Endodermal cell (in vitro differentiated cells): ENCODE results near the gene SLC52A1. TPM values are rescaled to one million over a fixed set of nuclear protein-coding genes. Genes with fewer than 3 reads are reported as not detected.

ENCODE experiments used
- DNase-seq: peaks from one replicate; pipeline ENCODE4 v3.0.0-alpha.2; 2017
- H3K27ac ChIP-seq: 2 replicates; pipeline ENCODE4 v1.5.1; 2013; ENCODE audit warnings: mild to moderate bottlenecking, low read depth, low read length, moderate library complexity
- H3K27me3 ChIP-seq: 2 replicates; pipeline ENCODE4 v1.6.1; 2013; ENCODE audit warnings: mild to moderate bottlenecking, low read length, moderate library complexity; ENCODE audit not compliant: insufficient read depth, control insufficient read depth, poor library complexity, severe bottlenecking
- H3K36me3 ChIP-seq: 2 replicates; pipeline ENCODE4 v1.7.0; 2013; ENCODE audit warnings: mild to moderate bottlenecking, low read length, moderate library complexity; ENCODE audit not compliant: control insufficient read depth, insufficient read depth
- H3K4me1 ChIP-seq: one replicate; pipeline ENCODE4 v1.7.0; 2013; ENCODE audit warnings: low read length; ENCODE audit not compliant: control insufficient read depth, insufficient read depth
- H3K4me3 ChIP-seq: 2 replicates; pipeline ENCODE4 v1.5.1; 2013; ENCODE audit warnings: mild to moderate bottlenecking, low read length, moderate library complexity
- H3K9ac ChIP-seq: 2 replicates; pipeline ENCODE4 v1.6.1; 2013; ENCODE audit warnings: mild to moderate bottlenecking, low read length, moderate library complexity; ENCODE audit not compliant: poor library complexity, severe bottlenecking; ENCODE audit errors: extremely low read depth
- H3K9me3 ChIP-seq: 2 replicates; pipeline ENCODE4 v1.6.1; 2013; ENCODE audit warnings: mild to moderate bottlenecking, low read length, moderate library complexity; ENCODE audit not compliant: control insufficient read depth
- H3K27ac Mint-ChIP-seq: 2 replicates; pipeline ENCODE4 v1.8.0; 2020; ENCODE audit warnings: mixed read lengths
- H3K27me3 Mint-ChIP-seq: 2 replicates; pipeline ENCODE4 v1.8.0; 2021; ENCODE audit warnings: mild to moderate bottlenecking, mixed read lengths; ENCODE audit not compliant: insufficient read depth
- H3K36me3 Mint-ChIP-seq: 2 replicates; pipeline ENCODE4 v1.8.0; 2020; ENCODE audit warnings: low read depth, mixed read lengths
- H3K4me1 Mint-ChIP-seq: 2 replicates; pipeline ENCODE4 v1.8.0; 2020; ENCODE audit warnings: mixed read lengths
- H3K4me3 Mint-ChIP-seq: 2 replicates; pipeline ENCODE4 v1.8.0; 2020; ENCODE audit warnings: mild to moderate bottlenecking, moderate library complexity, mixed read lengths
- H3K9me3 Mint-ChIP-seq: 2 replicates; pipeline ENCODE4 v1.8.0; 2020; ENCODE audit warnings: mild to moderate bottlenecking, mixed read lengths
- WGBS, 2 experiments: methylation state at CpG; one replicate each; pipeline versions ENCODE4 v1.1.5 to v1.1.7; 2013; ENCODE audit warnings: missing lambda C conversion rate in 2 of 2, mixed read lengths in 1 of 2; ENCODE audit not compliant: insufficient coverage in 1 of 2, insufficient read length in 1 of 2; 5-methylcytosine and 5-hydroxymethylcytosine counted together
- total RNA-seq, 2 donors: library from RNA; stranded (reverse); fragmentation: NEBNext Ultra II Directional in 1 of 2; extraction: Animal tissue kit (Norgen Biotek cat#: 25700) in 1 of 2; gene quantifications; 2 replicates in 1 of 2; 3 replicates in 1 of 2; pipeline ENCODE4 v1.2.1, GENCODE V29; 2021
- TF ChIP-seq, protein P1 (sequence below): fragments of 200-600 bp; sonication (generic); conservative IDR thresholded peaks from 2 replicates; pipeline ENCODE4 v1.5.0; 2021; ENCODE audit warnings: antibody characterized with exemption, mild to moderate bottlenecking

SLC52A1 gene
- total RNA-seq, 2 donors from 2014 or later = 0.13 TPM; not detected in 1

DNA sequence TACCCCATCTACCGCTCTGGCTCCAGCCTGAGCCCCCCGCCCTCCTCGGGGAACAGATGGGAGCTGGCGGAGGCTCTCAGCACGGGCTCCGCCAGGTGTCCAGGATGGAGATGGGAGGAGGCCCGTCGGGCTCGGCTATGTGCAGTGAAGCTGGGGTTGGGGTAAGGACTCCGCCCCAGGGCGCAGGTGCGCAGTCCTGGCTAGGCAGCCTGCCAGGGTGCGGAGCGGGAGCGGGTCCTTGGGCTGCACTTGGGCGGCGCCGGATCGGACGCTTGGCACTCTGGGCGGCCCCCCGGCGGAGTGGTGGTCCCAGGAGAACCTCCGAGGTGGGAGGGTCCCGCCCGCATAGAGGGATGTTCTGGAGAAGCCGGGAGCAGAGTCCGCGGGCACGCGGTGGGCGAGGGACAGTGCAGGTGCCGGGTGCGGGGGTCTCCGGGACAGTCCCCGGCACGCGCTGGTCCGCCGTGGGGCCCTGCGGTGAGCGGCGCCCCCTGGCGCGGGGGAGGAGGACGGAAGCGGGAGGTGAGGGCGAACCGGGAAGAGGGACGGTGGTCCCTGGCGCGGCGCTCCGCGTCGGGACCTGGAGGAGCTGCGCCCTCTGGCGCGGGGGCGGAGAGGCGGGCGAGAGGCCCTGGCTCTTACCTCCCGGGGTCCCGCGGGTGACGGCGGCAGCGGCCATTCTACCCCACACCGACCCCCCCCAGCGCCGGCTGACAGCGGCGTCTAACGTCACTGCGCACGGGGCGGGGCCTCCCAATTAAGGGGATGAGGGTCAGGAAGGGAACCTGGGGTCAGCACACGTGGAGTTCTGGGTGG is 48.1 kb downstream of the SLC52A1 start, which contains the start of gene CAMTA2:
CAMTA2 (minus strand) TSS at position 725 of the 816 bp plus-strand sequence. CDS start 1,453 bp downstream, outside the sequence.
- DNase-seq = peak; percentile 94
- peaks cover 3% of the 10 kb centered on the region for H3K36me3 Mint-ChIP-seq
- Histone ChIP-seq H3K9me3 (no peaks in the 10 kb centered on the region), H3K4me3 (peak within 1 kb of the TSS; percentile 80), H3K4me1 (no peaks in the 10 kb centered on the region), H3K27ac (no peak within 1 kb of the TSS), H3K36me3 (no peaks in the 10 kb centered on the region), H3K27me3 (peaks cover 12% of the 10 kb centered on the region), H3K9ac (peak within 1 kb of the TSS; percentile 23)
- H3K27ac Mint-ChIP-seq = no peak within 1 kb of the TSS
- peaks cover 43% of the 10 kb centered on the region for H3K27me3 Mint-ChIP-seq
- TF ChIP-seq, protein P1, sequence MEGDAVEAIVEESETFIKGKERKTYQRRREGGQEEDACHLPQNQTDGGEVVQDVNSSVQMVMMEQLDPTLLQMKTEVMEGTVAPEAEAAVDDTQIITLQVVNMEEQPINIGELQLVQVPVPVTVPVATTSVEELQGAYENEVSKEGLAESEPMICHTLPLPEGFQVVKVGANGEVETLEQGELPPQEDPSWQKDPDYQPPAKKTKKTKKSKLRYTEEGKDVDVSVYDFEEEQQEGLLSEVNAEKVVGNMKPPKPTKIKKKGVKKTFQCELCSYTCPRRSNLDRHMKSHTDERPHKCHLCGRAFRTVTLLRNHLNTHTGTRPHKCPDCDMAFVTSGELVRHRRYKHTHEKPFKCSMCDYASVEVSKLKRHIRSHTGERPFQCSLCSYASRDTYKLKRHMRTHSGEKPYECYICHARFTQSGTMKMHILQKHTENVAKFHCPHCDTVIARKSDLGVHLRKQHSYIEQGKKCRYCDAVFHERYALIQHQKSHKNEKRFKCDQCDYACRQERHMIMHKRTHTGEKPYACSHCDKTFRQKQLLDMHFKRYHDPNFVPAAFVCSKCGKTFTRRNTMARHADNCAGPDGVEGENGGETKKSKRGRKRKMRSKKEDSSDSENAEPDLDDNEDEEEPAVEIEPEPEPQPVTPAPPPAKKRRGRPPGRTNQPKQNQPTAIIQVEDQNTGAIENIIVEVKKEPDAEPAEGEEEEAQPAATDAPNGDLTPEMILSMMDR = peak; percentile 79
- H3K4me3 Mint-ChIP-seq = peak within 1 kb of the TSS; percentile 74
- peaks cover 17% of the 10 kb centered on the region for H3K4me1 Mint-ChIP-seq
- H3K9me3 Mint-ChIP-seq = no peaks in the 10 kb centered on the region
- 2 to 4% methylated on average over 19 to 78 of the region's 78 CpGs for WGBS, 2 experiments

DNA sequence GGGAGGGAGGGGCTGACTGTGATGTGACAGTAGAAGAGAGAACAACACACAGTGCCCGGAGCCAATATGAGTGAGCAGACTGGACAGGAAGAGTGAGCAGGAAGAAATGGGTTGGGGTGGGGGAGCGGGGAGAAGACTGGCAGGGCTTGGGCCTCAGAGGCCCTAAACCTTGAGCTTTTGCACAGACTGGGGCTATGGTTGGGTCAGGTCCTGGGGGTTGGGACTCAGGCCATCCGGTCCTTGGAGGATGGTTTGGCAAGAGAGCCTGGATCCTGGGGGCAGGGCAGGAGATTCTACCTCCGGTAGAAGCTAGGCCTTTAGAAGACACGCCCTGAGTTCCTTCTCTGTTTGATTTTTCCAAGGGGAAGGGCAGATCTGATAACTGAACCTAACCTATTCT is 48.8 kb downstream of the SLC52A1 start:
- H3K36me3 Mint-ChIP-seq = peaks cover 4% of the 10 kb centered on the region
- 90 to 92% methylated on average over 4 to 5 of the region's 5 CpGs for WGBS, 2 experiments

More for the DNA sequence above, 48.8 kb downstream of the SLC52A1 start:
- Mint-ChIP-seq H3K27me3 (peaks cover 43% of the 10 kb centered on the region), H3K9me3 (no peaks in the 10 kb centered on the region), H3K4me3 (peak overlapping the region; percentile 74), H3K27ac (no peak overlapping the region), H3K4me1 (peaks cover 17% of the 10 kb centered on the region)
- Histone ChIP-seq H3K4me3 (peak overlapping the region; percentile 80), H3K27me3 (peaks cover 12% of the 10 kb centered on the region), H3K4me1 (no peaks in the 10 kb centered on the region), H3K36me3 (no peaks in the 10 kb centered on the region), H3K27ac (no peak overlapping the region), H3K9ac (no peak overlapping the region), H3K9me3 (no peaks in the 10 kb centered on the region)
- DNase-seq = no peak
- TF ChIP-seq, protein P1 = no peak

Other genes starting within 250 kb of the SLC52A1 start
- gene VMO1, start 249.1 kb downstream of the SLC52A1 start, total RNA-seq = 1 to 10 TPM in 1 of 2 donors, under 1 TPM in 1; 0.75 to 1.0 TPM
- 1 to 10 TPM in 1 of 2 donors, under 1 TPM in 1; 0.88 to 1.6 TPM for gene GLTPD2, start 246.5 kb downstream of the SLC52A1 start, total RNA-seq
- 100 to 1,000 TPM; 211 to 216 TPM for gene PSMB6, start 239.3 kb downstream of the SLC52A1 start, total RNA-seq
- gene PLD2, start 228.3 kb downstream of the SLC52A1 start, total RNA-seq = 10 to 100 TPM; 72.7 to 75.2 TPM
- gene MINK1, start 202.1 kb downstream of the SLC52A1 start, total RNA-seq = 10 to 100 TPM; 75.0 to 79.7 TPM
- 1 to 10 TPM in 1 of 2 donors, under 1 TPM in 1; 0.82 to 4.8 TPM for gene C17orf107, start 135.9 kb downstream of the SLC52A1 start, total RNA-seq
- 1 to 10 TPM in 1 of 2 donors, under 1 TPM in 1; 0.71 to 1.2 TPM for gene CHRNE, start 132.3 kb downstream of the SLC52A1 start, total RNA-seq
- not detected for gene GP1BA, start 103.1 kb downstream of the SLC52A1 start, total RNA-seq
- 10 to 100 TPM; 59.9 to 76.9 TPM for gene SLC25A11, start 95.4 kb downstream of the SLC52A1 start, total RNA-seq
- gene RNF167, start 95.2 kb downstream of the SLC52A1 start, total RNA-seq = 100 to 1,000 TPM; 120 to 123 TPM
- 100 to 1,000 TPM; 880 to 935 TPM for gene PFN1, start 86.9 kb downstream of the SLC52A1 start, total RNA-seq
- gene ENO3, start 84.3 kb downstream of the SLC52A1 start, total RNA-seq = 10 to 100 TPM; 34.1 to 53.6 TPM
- gene SPAG7, start 67.6 kb downstream of the SLC52A1 start, total RNA-seq = 10 to 100 TPM; 81.1 to 84.4 TPM
- gene CAMTA2, start 47.8 kb downstream of the SLC52A1 start, total RNA-seq = 10 to 100 TPM; 13.6 to 24.8 TPM
- gene INCA1, start 37.9 kb downstream of the SLC52A1 start, total RNA-seq = 1 to 10 TPM in 1 of 2 donors, under 1 TPM in 1; 0.99 to 1.7 TPM
- gene KIF1C, start 37.5 kb downstream of the SLC52A1 start, total RNA-seq = 100 to 1,000 TPM; 108 to 133 TPM
- 1 to 10 TPM in 1 of 2 donors, under 1 TPM in 1; 0.09 to 1.3 TPM for gene ZFP3, start 43.0 kb upstream of the SLC52A1 start, total RNA-seq
- 10 to 100 TPM; 27.2 to 32.1 TPM for gene ZNF232, start 76.5 kb upstream of the SLC52A1 start, total RNA-seq
- under 1 TPM; 0.13 TPM for gene USP6, start 80.6 kb upstream of the SLC52A1 start, total RNA-seq
- 10 to 100 TPM; 13.9 to 15.5 TPM for gene ZNF594, start 156.4 kb upstream of the SLC52A1 start, total RNA-seq
- not detected for gene SCIMP, start 199.4 kb upstream of the SLC52A1 start, total RNA-seq
- 10 to 100 TPM; 32.2 to 32.8 TPM for gene RABEP1, start 246.9 kb upstream of the SLC52A1 start, total RNA-seq